G401 (cell line): ENCODE data around the gene TBC1D22A. TPM values are rescaled to one million over a fixed set of nuclear protein-coding genes. Genes with fewer than 3 reads are reported as not detected.
"Not testable (repeated sequence)": the region's sequence is repeated elsewhere in the genome, so short reads cannot be mapped to it uniquely, and the experiment has no call there.

Source experiments
- DNase-seq: peaks from one replicate; pipeline ENCODE4 v3.0.0-alpha.2; 2015; ENCODE audit warnings: low spot score
- in situ Hi-C: cut with HindIII; loops from 2 replicates; pipeline ENCODE4 v1.10.0; 2016; ENCODE audit warnings: low sequenced_read_pairs, mixed read lengths
- total RNA-seq: library from RNA; depleted of rRNA; stranded (reverse); fragments of >200 nt; shearing (Covaris generic); gene quantifications from 2 replicates; pipeline ENCODE4 v1.2.3, GENCODE V29; 2014

The TBC1D22A gene
- total RNA-seq, 1 experiment from 2014 or later: 11.1 TPM

DNA sequence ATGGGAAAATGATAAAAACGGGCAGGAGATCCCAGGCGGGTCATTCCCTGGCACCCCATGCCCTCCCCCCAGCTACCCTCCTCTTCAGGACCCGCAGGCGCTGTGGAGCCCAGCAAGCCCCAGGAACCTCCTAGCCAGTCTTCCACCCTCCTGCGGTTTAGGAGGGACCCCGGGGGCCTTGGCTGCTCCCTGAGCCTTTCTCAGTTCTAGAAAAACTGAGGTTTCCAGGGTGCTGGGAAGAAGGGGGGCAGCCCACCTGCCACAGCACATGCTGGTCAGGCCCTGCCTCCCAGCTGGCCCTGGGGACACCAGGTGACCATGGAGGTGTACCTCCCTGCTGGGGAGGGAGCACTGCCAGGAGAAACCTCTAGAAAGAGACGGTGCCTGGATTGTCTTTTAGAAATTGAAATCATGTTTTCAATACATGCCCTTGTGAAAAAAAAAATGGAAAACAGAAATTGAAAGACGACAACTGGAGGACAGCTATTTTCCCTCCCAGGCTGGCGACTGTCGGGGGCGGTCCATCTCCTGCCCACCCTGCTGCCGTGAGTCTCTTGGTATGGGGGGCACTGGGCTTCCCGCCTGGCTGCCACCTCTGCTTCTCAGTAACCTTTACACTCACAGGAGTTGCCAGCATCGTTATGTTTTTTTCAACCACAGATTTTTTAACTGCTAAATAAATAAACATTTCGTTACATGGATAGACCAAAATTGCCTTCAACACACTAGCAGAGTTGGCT lies 398.5 kb downstream of the TBC1D22A start:
- DNase-seq: no peak
- in situ Hi-C loops: no loop called here

DNA sequence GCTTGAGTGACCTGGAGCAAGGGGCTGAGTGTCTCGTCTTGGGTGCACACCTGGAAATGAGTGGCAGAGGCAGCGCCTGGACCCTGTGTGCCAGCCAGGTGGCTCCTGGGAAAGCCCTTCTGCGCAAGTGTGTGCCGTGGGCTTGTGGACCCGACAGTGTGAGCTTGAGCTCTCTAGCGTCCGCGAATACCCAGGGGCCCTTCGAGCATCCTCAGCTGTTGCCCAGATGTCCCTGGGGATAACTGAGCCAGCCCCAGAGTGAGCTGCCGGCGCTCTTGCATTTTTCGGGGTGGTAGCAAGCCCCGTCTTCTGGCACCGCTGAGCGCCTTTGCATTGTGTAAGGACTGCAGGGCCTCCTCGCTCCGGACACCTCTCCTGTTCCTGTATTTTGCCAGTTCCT lies 399.2 kb downstream of the TBC1D22A start:
- no peak for DNase-seq

DNA sequence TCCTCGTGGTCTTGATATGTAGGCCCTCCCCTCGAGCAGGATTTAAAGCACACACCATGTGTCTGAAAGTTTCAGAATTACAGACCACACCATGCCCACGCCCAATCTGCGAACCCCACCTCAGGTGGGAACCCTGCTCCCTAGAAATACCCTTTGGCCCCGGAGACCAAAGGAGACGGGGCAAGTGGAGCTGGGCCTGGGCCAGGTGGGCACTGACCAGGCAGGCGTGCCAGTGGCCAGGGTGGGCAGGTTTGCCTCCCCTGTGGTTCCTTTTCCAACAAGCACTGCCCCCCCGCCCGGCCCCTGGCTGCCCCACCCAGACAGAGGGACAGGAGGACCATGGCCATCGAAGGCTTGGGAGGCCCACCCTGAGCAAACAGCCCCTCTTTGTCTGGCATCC lies 400.4 kb downstream of the TBC1D22A start:
- no peak for DNase-seq
- in situ Hi-C loops: no loop called here

More for the DNA sequence above, 399.2 kb downstream of the TBC1D22A start:
- in situ Hi-C loops: no loop called here

DNA sequence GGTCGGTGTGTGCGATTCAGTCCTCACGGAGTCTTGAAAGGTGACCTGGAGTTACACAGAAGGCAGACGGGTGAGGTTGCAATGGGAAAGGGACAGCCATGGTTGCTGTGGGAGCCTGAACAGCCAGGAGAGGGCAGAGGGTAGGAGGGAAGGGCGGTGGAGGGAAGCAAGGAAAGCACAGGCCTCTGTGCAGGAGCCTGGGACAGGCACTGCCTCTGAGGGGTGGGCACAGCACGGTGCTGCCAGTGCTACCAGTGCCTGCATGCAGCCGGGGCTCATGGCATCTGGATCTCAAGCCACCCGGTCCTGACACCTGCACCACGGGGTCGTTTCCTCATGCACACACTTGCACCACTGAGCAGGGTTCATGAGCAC lies 401.0 kb downstream of the TBC1D22A start:
- no peak for DNase-seq
- in situ Hi-C loops: no loop called here

DNA sequence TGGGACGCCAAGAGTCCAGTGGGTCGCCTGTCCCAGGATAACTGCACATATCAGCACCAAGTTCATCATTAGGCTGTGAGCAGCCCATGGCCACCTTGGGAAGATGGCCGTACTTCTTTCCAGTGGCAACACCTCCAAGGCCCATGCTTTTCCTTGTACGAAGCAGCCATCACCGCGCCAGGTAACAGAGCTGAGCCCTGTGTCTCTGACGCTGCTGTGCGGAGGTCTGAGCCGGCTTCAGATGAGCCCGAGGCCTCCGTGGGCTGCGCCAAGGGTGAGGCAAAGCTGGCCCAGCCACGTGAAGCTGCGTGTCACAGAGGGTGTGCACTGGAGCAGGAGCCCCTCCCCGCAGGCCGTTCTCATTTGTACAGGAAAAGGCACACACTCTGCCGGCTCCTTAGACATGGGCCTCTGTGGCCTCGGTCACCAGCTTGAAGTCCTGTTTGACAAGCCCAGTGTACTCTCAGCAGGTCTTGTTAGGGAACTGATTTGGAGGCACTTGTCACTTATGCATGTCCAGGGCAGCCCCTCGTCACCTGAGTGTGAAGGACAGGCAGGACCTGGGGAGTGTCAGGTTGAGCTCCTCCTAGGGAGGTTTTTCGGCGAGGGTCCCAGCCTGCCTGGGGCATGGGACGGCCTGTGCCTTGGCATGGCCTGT lies 401.5 kb downstream of the TBC1D22A start:
- in situ Hi-C loops: no loop called here
- DNase-seq: no peak

DNA sequence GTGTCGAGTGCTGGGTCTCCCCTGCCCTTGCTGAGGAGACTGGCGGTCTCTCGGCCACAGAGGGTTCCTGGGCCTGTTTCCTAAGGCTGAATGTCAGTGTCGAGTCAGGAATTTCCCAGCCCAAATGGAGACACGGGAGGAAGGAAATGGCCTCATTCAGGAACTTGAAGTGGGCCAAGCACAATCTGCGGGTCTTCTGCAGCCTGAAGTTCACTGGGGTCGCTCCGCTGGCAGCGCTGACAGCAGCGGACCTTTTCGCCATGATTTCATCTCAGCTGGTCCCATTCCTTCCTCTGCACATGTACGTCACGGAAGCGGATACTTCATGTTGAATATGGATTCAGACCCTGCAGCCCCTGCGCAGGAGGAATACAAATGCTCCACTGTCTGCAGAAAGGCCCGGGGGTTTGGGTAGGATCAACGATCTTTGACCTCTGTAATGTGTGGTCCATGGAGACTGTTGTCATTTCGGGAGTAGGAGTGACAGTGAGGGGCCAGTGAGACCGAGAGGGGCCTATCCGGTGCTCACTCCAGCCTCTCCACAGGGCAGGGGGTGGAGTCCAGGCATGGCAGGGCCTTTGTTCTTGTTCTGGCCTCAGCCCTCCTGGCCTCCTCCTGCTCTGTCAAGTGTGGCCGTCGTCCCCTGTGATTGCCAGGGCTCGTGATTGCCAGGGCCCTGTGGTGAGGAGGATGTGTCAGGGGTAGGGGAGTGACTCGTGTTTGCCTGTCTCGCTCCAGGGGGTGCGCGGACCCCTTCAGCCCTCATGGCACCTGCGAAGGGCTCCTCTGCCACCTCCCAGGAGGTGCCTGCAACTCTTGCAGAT lies 402.3 kb downstream of the TBC1D22A start:
- DNase-seq: no peak
- in situ Hi-C loops: no loop called here

DNA sequence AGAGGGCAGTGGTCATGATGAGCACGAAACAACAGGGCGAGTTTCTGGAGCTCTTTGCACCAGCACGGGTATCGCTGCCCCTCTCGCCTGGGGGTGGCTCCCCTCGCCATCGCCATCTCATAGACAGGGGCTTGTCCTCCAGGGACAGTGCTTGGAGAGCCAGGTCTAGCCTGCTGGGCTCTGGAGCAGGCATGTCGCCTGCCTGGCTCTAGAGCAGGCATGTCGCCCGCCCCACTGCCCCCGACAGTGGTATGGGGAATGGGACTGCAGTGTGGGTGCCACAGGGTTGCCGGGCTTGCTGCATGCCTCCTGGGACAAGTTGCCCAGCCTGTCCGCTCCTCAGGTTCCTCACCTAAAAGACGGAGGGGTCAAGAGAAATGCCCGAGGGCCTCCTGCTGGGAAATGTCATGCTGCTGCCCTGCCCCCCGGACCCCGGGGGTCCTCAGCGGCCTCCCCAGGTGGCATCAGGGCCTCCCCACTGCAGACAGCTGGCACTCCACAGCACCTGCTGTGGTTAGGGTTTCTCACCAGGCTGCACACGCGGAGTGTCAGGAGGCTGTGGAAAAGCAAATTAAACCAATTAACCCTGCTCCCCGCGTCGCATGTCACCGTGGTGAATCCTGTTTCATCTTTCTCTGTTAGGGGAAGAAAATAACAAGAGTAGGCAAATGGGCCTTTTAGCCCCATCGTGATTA lies 403.0 kb downstream of the TBC1D22A start:
- in situ Hi-C loops: no loop called here
- DNase-seq: no peak

DNA sequence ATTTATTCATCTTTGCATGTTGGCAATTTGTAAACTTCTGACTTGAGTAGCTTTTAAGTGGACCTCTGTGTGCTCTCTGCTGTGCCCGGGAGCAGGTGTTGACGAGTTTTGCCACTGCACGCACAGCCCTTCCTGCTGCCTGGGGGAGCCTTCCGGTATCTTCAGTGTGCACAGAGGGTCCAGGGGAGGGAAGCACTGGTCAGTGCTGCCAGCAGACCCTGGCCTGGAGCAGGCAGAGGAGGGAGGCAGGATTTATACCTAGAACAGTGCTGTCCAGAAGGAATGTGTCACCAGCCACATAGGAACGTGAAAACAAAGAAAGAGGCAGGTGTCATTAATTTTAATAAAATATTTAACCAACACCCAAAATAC lies 403.6 kb downstream of the TBC1D22A start:
- in situ Hi-C loops: no loop called here
- DNase-seq: peak; percentile 27

DNA sequence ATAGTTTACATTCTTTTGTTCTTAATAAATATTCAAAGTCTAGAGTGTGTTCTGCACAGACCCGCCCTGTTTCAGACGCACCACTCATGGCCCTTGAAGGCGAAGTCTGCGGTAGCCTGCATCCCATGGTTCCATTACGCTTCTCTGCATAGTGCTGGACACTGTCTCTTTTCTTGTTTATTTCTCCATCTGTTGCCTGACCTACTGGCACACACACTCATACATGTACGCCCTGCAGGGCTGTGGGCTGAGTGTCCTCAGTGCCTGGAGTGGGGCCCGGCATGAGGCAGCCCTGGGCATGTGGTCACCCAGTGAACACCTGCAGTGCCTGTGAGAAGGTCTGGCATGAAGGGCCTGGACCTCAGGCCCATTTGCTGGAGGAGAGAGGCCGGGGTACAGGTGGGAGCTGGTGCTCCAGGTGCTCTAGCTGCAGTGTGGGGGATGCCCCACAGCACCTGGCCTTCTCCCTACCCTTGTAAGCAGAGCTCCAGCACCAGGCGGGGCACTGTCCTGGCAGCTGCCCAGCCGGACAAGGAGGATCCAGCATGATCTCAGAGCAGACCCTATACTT lies 404.1 kb downstream of the TBC1D22A start:
- DNase-seq: peak; percentile 94
- in situ Hi-C loops: no loop called here

DNA sequence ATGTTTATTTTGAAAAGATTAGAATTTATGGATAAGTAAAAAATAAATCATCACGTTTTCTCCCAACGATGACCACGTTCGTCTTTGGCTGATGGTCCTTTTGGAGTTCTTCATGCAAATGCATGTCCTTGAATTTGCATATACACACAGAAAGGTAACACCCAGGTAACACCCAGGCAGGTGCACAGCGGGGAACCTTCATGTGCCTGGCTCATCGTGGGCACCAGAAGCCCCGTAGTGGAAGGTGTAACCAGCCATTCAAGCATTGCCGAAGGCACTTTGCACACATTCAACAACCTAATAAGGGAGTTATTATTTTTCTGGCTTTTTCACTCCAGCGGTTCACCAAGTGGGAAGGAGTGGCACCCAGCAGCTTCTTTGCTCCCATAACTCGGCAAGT lies 404.6 kb downstream of the TBC1D22A start:
- in situ Hi-C loops: no loop called here
- no peak for DNase-seq

DNA sequence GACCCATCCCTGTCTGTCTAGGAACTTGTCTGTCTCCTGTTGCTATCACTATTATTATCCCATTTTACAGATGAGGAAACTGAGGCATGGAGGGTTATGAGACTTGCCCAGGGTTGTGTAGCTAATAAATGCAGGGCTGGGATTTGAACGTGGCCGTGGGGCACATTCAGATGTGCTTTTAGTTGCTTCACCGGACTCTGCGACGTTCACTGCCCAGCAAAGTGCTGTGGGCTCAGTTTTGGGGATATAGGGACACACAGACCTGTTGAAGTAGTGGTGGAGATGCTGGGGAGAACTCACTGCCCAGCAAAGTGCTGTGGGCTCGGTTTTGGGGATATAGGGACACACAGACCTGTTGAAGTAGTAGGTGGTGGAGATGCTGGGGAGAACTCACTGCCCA lies 405.5 kb downstream of the TBC1D22A start:
- DNase-seq, in situ Hi-C loops: not testable (repeated sequence)

DNA sequence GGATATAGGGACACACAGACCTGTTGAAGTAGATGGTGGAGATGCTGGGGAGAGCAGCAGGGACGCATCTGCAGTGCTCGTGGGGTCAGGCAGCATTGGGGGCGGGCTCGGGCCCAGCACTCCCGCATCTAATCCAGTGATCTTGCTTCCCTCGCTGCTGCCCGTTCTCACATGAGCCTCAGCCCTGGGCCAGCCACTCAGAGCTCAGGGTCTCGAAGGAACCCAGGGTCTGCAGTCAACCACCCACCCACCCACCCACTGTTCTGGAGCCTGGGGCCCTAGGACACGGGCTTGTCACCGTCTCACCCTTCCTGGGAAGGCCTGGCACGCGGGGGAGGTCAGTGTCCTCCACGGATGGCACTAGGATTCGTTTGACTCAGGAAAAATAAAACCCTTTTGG lies 406.0 kb downstream of the TBC1D22A start:
- in situ Hi-C loops: no loop called here
- DNase-seq: no peak

DNA sequence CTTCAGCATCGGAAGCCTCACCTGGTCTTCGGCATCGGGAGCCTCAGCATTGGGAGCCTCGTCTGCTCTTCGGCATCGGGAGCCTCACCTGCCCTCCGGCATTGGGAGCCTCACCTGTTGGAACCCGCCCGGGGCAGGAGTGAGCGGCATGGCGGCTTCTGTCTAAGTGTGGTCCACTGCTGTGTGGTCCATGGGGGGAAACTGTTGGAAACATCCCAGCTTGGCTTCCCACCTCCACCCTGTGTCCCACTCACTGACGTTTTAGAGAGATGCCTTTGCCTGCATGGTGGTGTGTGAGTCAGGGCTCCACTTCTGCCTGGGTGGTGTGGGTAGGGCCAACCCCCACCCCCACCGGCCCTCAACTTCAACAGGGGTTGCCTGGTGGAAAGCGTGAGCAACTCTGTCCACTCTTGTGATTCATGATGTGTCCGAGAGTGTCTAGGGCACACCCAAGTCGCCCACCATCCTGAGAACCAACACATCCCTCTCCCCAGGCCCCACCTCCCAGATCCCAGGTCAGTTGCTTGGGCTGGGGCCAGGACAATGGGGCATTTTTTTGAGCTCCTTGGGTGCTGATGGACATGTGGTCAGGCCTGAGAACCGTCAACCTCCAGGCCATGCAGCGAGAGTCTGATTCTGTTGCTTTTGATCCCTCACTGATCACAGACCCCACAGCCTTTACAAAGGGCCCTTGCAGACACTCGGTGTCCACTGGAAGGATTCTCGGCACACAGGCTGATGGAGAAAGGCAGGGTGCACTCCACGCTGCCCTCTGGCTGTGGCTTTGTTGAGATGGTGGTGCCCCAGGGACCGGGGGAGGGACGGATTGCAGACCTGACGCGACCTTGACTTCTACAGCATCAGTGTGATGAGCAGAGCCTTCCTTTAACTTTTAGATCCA lies 406.7 kb downstream of the TBC1D22A start:
- in situ Hi-C loops: no loop called here
- DNase-seq: peak; percentile 13

DNA sequence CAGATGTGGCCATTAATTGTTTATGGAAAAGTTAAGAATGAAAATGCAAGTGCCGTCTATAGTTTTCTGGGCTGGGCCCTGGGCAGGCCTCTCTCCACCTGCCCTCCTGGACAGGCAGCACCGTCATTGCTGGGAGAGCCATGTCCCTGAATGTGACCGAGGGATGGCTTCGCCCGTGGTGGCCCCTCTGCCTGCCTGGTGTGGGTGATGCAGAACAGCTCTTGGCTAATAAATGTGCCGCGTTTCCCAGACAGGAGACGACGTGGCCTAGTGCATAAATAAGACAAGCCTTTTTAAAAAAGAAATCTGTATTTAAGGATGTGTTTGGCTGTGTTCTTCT lies 407.3 kb downstream of the TBC1D22A start:
- DNase-seq: no peak
- in situ Hi-C loops: no loop called here

DNA sequence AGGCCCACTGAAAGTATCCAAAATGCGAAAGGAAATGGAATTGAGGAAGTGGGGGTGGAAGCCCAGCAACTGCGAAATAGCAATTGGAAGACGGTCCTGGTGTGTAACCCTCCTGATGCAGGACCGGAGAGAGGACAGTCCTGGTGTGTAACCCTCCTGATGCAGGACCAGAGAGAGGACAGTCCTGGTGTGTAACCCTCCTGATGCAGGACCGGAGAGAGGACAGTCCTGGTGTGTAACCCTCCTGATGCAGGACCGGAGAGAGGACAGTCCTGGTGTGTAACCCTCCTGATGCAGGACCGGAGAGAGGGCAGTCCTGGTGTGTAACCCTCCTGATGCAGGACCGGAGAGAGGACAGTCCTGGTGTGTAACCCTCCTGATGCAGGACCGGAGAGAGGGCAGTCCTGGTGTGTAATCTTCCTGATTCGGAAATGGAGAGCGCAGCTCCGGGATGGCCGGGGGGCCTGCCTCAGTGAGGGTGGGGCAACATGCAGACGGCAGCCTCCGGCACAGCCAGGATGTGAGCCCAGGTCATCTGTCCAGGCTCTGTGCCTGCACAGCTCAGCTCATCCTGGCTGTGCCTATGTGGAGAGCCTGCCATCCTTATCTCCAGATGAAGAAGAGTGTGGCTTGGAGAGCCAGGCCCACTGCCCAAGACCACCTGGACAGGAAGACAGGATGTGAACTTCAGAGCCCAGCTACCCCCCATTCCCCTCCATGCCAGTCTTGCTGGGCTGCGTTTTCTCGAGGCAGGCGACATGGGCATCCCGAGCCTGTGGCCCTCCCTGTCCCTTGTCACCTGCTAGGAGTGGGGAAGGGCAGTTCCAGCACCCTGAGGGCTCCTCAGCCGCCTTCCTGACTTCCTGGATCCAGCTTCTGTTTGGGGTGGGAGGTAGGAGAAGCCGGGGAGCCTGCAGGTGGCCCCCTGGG lies 408.3 kb downstream of the TBC1D22A start:
- DNase-seq, in situ Hi-C loops: not testable (repeated sequence)

DNA sequence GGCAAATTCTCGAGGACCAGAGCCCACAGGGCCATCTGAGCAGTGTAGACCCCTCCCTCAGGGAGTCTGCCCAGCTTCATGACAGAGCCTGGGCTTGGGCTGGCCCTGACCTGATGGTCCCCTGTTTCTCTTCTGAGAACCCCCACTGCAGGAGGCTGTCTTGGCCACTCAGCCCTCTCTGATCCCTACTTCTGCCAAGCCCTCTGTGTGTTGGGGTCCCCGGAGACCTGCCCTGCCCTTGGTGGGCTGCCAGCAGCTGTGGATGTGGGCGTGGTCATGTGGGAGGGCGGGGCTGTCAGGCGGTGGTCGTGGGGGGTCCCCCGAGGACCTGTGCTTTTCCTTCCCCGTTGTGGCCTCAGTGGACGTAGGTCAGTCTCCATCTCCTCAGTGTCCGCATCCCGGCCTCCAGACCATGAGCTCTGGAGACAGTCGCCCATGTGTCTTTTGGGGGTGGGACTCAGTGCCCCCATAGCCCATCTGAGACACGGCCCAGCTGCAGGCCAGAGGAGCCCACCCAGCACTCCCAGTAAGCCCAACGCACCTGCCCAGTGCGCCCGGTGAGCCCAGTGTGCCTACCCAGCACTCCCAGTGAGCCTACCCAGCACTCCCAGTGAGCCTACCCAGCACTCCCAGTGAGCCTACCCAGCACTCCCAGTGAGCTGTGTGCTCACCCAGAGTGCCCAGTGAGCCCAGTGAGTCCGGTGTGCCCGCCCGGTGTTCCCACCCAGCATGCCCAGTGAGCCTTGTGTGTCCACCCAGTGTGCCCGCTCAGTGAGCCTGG lies 409.2 kb downstream of the TBC1D22A start:
- DNase-seq: no peak
- in situ Hi-C loops: no loop called here
